ENCODE measurements around the gene ARVCF.

- no peak for TF ChIP-seq CTCF (IDR thresholded peaks at IDR 0.05; ENCODE audit: low read depth, low read length, poor library complexity, severe bottlenecking)
- TF ChIP-seq EZH2phosphoT487 (IDR thresholded peaks at IDR 0.05; ENCODE audit: borderline replicate concordance, low read length) = no peak
Measured at GRCh38 chr22:20034143-20034542, 17.5 kb upstream of the ARVCF start.
